CD4-positive, alpha-beta T cell (primary cell): ENCODE results near the gene JHY. TPM values are rescaled to one million over a fixed set of nuclear protein-coding genes. Genes with fewer than 3 reads are reported as not detected.

Experiments used
- ATAC-seq: fragments of 200-7000 bp; cut with Tn5 transposase; one replicate; pipeline ENCODE4 v1.10.0; 2022; ENCODE audit warnings: mild to moderate bottlenecking; ENCODE audit not compliant: poor library complexity
- CTCF ChIA-PET: fragments of 350-600 bp; sonication (Branson Sonifier 250); formaldehyde crosslinking; loops from one replicate; lab custom pipeline; 2021; ENCODE audit warnings: antibody characterized with exemption, inconsistent platforms; lab: Charles Lee
- POLR2A ChIA-PET: fragments of 350-600 bp; sonication (Branson Sonifier 250); formaldehyde crosslinking; loops from one replicate; lab custom pipeline; 2021; ENCODE audit warnings: antibody characterized with exemption, inconsistent platforms; lab: Charles Lee
- DNase-seq, 14 experiments: peaks; one replicate each; pipeline ENCODE4 v3.0.0-alpha.2; 2013 to 2020; ENCODE audit warnings: mixed read lengths in 2 of 14
- H3K27ac ChIP-seq, 2 donors: one replicate each; pipeline versions ENCODE4 v1.5.1 to v1.7.0; 2013; ENCODE audit warnings: low read length in 2 of 2, low read depth in 1 of 2, mild to moderate bottlenecking in 1 of 2
- H3K27me3 ChIP-seq, 2 experiments: 1 replicate in 1 of 2; 2 replicates in 1 of 2; pipeline versions ENCODE4 v1.6.1 to v1.7.0; 2013; ENCODE audit warnings: low read length in 2 of 2, control low read depth in 1 of 2, mild to moderate bottlenecking in 1 of 2, moderate library complexity in 1 of 2; ENCODE audit not compliant: insufficient read depth in 2 of 2, control insufficient read depth in 1 of 2
- H3K36me3 ChIP-seq: one replicate; pipeline ENCODE4 v1.6.1; 2013; ENCODE audit warnings: low read length, control low read depth; ENCODE audit not compliant: insufficient read depth
- H3K4me1 ChIP-seq: one replicate; pipeline ENCODE4 v1.6.1; 2013; ENCODE audit warnings: low read length, control low read depth; ENCODE audit not compliant: insufficient read depth
- H3K4me3 ChIP-seq: one replicate; pipeline ENCODE4 v1.5.1; 2013; ENCODE audit warnings: mild to moderate bottlenecking, low read length, moderate library complexity
- H3K9me3 ChIP-seq, 2 experiments: 1 replicate in 1 of 2; 2 replicates in 1 of 2; pipeline versions ENCODE4 v1.6.1 to v1.7.0; 2013; ENCODE audit warnings: low read length in 2 of 2, mild to moderate bottlenecking in 2 of 2, control low read depth in 1 of 2, moderate library complexity in 1 of 2; ENCODE audit not compliant: control insufficient read depth in 1 of 2, insufficient read depth in 1 of 2
- H3K27ac Mint-ChIP-seq: one replicate; pipeline ENCODE4 v1.8.0; 2020; ENCODE audit warnings: mixed read lengths
- H3K27me3 Mint-ChIP-seq: one replicate; pipeline ENCODE4 v1.8.0; 2021; ENCODE audit warnings: mixed read lengths
- H3K36me3 Mint-ChIP-seq: one replicate; pipeline ENCODE4 v1.8.0; 2021; ENCODE audit warnings: low read depth, mixed read lengths
- H3K4me1 Mint-ChIP-seq: one replicate; pipeline ENCODE4 v1.8.0; 2021; ENCODE audit warnings: low read depth, mixed read lengths
- H3K4me3 Mint-ChIP-seq: one replicate; pipeline ENCODE4 v1.8.0; 2020; ENCODE audit warnings: mild to moderate bottlenecking, mixed read lengths
- H3K9me3 Mint-ChIP-seq: one replicate; pipeline ENCODE4 v1.8.0; 2020; ENCODE audit warnings: mixed read lengths
- intact Hi-C, 2 experiments: fragments of 100-400 bp; cut with DNase I in 1 of 2; cut with micrococcal nuclease in 1 of 2; formaldehyde crosslinking; loops; one replicate each; pipeline versions ENCODE4 v1.15.1 to v1.9.0; 2023 to 2025; cut with DNase I, micrococcal nuclease
- total RNA-seq, 174 experiments: library from RNA in 2 of 174; stranded (reverse) in 2 of 174; gene quantifications; one replicate each; pipeline ENCODE4 v1.2.3 and lab custom pipeline; 2021 to 2026
- TF ChIP-seq, protein P1 (sequence below): fragments of 200-600 bp; IDR thresholded peaks from one replicate; pipeline ENCODE4 v1.8.0; 2022; ENCODE audit warnings: antibody characterized with exemption, mild to moderate bottlenecking

JHY gene
- total RNA-seq, 2 experiments from 2014 or later = 4.6 to 4.7 TPM

- H3K27me3 ChIP-seq = no peaks in the 10 kb centered on the region
- no peaks in the 10 kb centered on the region for H3K4me1 Mint-ChIP-seq
- TF ChIP-seq, protein P1, sequence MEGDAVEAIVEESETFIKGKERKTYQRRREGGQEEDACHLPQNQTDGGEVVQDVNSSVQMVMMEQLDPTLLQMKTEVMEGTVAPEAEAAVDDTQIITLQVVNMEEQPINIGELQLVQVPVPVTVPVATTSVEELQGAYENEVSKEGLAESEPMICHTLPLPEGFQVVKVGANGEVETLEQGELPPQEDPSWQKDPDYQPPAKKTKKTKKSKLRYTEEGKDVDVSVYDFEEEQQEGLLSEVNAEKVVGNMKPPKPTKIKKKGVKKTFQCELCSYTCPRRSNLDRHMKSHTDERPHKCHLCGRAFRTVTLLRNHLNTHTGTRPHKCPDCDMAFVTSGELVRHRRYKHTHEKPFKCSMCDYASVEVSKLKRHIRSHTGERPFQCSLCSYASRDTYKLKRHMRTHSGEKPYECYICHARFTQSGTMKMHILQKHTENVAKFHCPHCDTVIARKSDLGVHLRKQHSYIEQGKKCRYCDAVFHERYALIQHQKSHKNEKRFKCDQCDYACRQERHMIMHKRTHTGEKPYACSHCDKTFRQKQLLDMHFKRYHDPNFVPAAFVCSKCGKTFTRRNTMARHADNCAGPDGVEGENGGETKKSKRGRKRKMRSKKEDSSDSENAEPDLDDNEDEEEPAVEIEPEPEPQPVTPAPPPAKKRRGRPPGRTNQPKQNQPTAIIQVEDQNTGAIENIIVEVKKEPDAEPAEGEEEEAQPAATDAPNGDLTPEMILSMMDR = no peak
- H3K4me3 Mint-ChIP-seq = no peak overlapping the region
- no peaks in the 10 kb centered on the region for H3K9me3 Mint-ChIP-seq
- no peaks in the 10 kb centered on the region for H3K36me3 ChIP-seq
- ATAC-seq (no peak), DNase-seq (no peak)
- H3K36me3 Mint-ChIP-seq = peaks cover under 1% of the 10 kb centered on the region
- H3K27ac ChIP-seq = no peak overlapping the region
- no peak overlapping the region for H3K27ac Mint-ChIP-seq
- H3K9me3 ChIP-seq = no peaks in the 10 kb centered on the region
- H3K27me3 Mint-ChIP-seq = no peaks in the 10 kb centered on the region
- ChIA-PET CTCF (interaction anchor here (1.0 kb wide), 1 partner anchor 365 kb away, joined by 3 read pairs; no protein-coding TSS in a partner anchor), POLR2A (interaction anchor here (1.0 kb wide), 1 partner anchor 12 kb away, joined by 3 read pairs; no protein-coding TSS in a partner anchor)
- H3K4me3 ChIP-seq = no peak overlapping the region
- intact Hi-C loops = no loop called here
- no peaks in the 10 kb centered on the region for H3K4me1 ChIP-seq
These were observed 13.0 kb downstream of the JHY start for GRCh38 chr11:122895563-122895962.

- H3K27me3 ChIP-seq = no peaks in the 10 kb centered on the region
- POLR2A ChIA-PET = no interaction called here
- H3K36me3 Mint-ChIP-seq = peaks cover 6% of the 10 kb centered on the region
- H3K36me3 ChIP-seq = no peaks in the 10 kb centered on the region
- H3K4me3 Mint-ChIP-seq = no peak overlapping the region
- no peaks in the 10 kb centered on the region for H3K9me3 ChIP-seq
- DNase-seq (no peak), ATAC-seq (no peak)
- TF ChIP-seq, protein P1 = no peak
- no peaks in the 10 kb centered on the region for H3K4me1 Mint-ChIP-seq
- no peak overlapping the region for H3K27ac ChIP-seq
- no peak overlapping the region for H3K27ac Mint-ChIP-seq
- no peaks in the 10 kb centered on the region for H3K27me3 Mint-ChIP-seq
- no peak overlapping the region for H3K4me3 ChIP-seq
- intact Hi-C loops = no loop called here
- CTCF ChIA-PET = no interaction called here
- H3K4me1 ChIP-seq = no peaks in the 10 kb centered on the region
- H3K9me3 Mint-ChIP-seq = no peaks in the 10 kb centered on the region
These were observed 15.1 kb downstream of the JHY start for GRCh38 chr11:122897606-122898210.

GRCh38 chr11:122898799-122899198 is 16.2 kb downstream of the JHY start:
- no peaks in the 10 kb centered on the region for H3K9me3 ChIP-seq
- ATAC-seq (no peak), DNase-seq (no peak)
- no peaks in the 10 kb centered on the region for H3K36me3 ChIP-seq
- H3K4me3 ChIP-seq = no peak overlapping the region
- peaks cover 11% of the 10 kb centered on the region for H3K36me3 Mint-ChIP-seq
- H3K9me3 Mint-ChIP-seq = no peaks in the 10 kb centered on the region
- no peaks in the 10 kb centered on the region for H3K4me1 Mint-ChIP-seq
- H3K27ac ChIP-seq = no peak overlapping the region
- no peak overlapping the region for H3K4me3 Mint-ChIP-seq
- intact Hi-C loops = no loop called here
- H3K27me3 Mint-ChIP-seq = no peaks in the 10 kb centered on the region
- CTCF ChIA-PET = no interaction called here
- no peaks in the 10 kb centered on the region for H3K27me3 ChIP-seq
- TF ChIP-seq, protein P1 = no peak
- POLR2A ChIA-PET = no interaction called here
- H3K4me1 ChIP-seq = no peaks in the 10 kb centered on the region
- no peak overlapping the region for H3K27ac Mint-ChIP-seq
